H1 (cell line): ENCODE results near the gene MOGAT3.

ENCODE experiments used
- BCL11A ChIP-seq, 2 experiments: IDR thresholded peaks; one replicate each; pipeline ENCODE4 v1.6.1; 2011; ENCODE audit warnings: low read depth in 2 of 2, low read length in 2 of 2, mild to moderate bottlenecking in 2 of 2
- CTBP2 ChIP-seq: IDR thresholded peaks from 2 replicates; pipeline ENCODE4 v1.7.0; 2011; ENCODE audit warnings: borderline replicate concordance, mild to moderate bottlenecking, moderate library complexity, mixed read lengths, low read length; ENCODE audit not compliant: insufficient read depth, insufficient read length
- CTCF ChIP-seq, 3 experiments: IDR thresholded peaks; 1 replicate in 2 of 3; 2 replicates in 1 of 3; pipeline versions ENCODE4 v1.5.1 to v1.6.1; 2011; ENCODE audit warnings: low read length in 3 of 3, mild to moderate bottlenecking in 3 of 3, inconsistent platforms in 2 of 3, low read depth in 1 of 3, moderate library complexity in 1 of 3; ENCODE audit not compliant: insufficient read depth in 1 of 3; ENCODE audit errors: control extremely low read depth in 1 of 3
- E2F6 ChIP-seq: IDR thresholded peaks from 2 replicates; pipeline ENCODE4 v1.6.1; 2012; ENCODE audit warnings: inconsistent platforms
- EGR1 ChIP-seq: IDR thresholded peaks from 2 replicates; pipeline ENCODE4 v1.6.1; 2011; ENCODE audit warnings: low read depth, low read length, borderline replicate concordance
- EP300 ChIP-seq, 2 experiments: IDR thresholded peaks; 1 replicate in 1 of 2; 2 replicates in 1 of 2; pipeline ENCODE4 v1.6.1; 2011 to 2012; ENCODE audit warnings: low read depth in 2 of 2, low read length in 2 of 2, mild to moderate bottlenecking in 2 of 2, borderline replicate concordance in 1 of 2, inconsistent platforms in 1 of 2, moderate library complexity in 1 of 2
- EZH2 ChIP-seq: fragments of 200-600 bp; sonication (generic); IDR thresholded peaks from 2 replicates; pipeline ENCODE4 v1.7.1; 2012; ENCODE audit warnings: low read depth, mild to moderate bottlenecking, moderate library complexity, low read length, inconsistent platforms; ENCODE audit not compliant: severe bottlenecking
- HDAC2 ChIP-seq, 2 experiments: fragments of 300-600 bp in 1 of 2; sonication (generic) in 1 of 2; IDR thresholded peaks; 2 replicates each; pipeline ENCODE4 v1.6.1; 2011 to 2012; ENCODE audit warnings: low read depth in 2 of 2, low read length in 2 of 2, mild to moderate bottlenecking in 2 of 2, moderate library complexity in 2 of 2, borderline replicate concordance in 1 of 2, inconsistent platforms in 1 of 2
- JUN ChIP-seq: IDR thresholded peaks from 2 replicates; pipeline ENCODE4 v1.6.1; 2011; ENCODE audit warnings: low read depth, mild to moderate bottlenecking, improper control_type of control experiment, low read length
- JUND ChIP-seq: IDR thresholded peaks from 2 replicates; pipeline ENCODE4 v1.6.1; 2011; ENCODE audit warnings: mild to moderate bottlenecking, improper control_type of control experiment, low read length
- POLR2AphosphoS5 ChIP-seq: IDR thresholded peaks from 2 replicates; pipeline ENCODE4 v1.6.1; 2011; ENCODE audit warnings: low read depth, low read length
- RAD21 ChIP-seq, 2 experiments: IDR thresholded peaks in 1 of 2; conservative IDR thresholded peaks in 1 of 2; 2 replicates each; pipeline ENCODE4 v1.6.1; 2011; ENCODE audit warnings: low read depth in 2 of 2, low read length in 2 of 2, improper control_type of control experiment in 1 of 2, inconsistent platforms in 1 of 2, mild to moderate bottlenecking in 1 of 2, moderate library complexity in 1 of 2
- SIN3A ChIP-seq, 2 experiments: IDR thresholded peaks in 1 of 2; conservative IDR thresholded peaks in 1 of 2; 2 replicates each; pipeline ENCODE4 v1.6.1; 2011 to 2012; ENCODE audit warnings: low read length in 2 of 2, improper control_type of control experiment in 1 of 2, low read depth in 1 of 2, mild to moderate bottlenecking in 1 of 2

- TF ChIP-seq EGR1 (no peak), HDAC2 (IDR thresholded peaks at IDR 0.05; ENCODE audit: borderline replicate concordance in 1 of 2, low read depth in 2 of 2, low read length in 2 of 2) (no peak), E2F6 (no peak), CTCF (IDR thresholded peaks at IDR 0.05; ENCODE audit: control extremely low read depth in 1 of 3, insufficient read depth in 1 of 3, low read depth in 1 of 3, low read length in 3 of 3) (no peak), CTBP2 (no peak), EP300 (IDR thresholded peaks at IDR 0.05; ENCODE audit: borderline replicate concordance in 1 of 2, low read depth in 2 of 2, low read length in 2 of 2) (no peak), POLR2AphosphoS5 (no peak), EZH2 (no peak), SIN3A (conservative IDR thresholded peaks at IDR 0.05 in 1 of 2, IDR thresholded peaks at IDR 0.05 in 1 of 2; ENCODE audit: low read depth in 1 of 2, low read length in 2 of 2) (no peak), JUN (no peak), BCL11A (IDR thresholded peaks at IDR 0.05; ENCODE audit: low read depth in 2 of 2, low read length in 2 of 2) (no peak), JUND (no peak), RAD21 (IDR thresholded peaks at IDR 0.05 in 1 of 2, conservative IDR thresholded peaks at IDR 0.05 in 1 of 2; ENCODE audit: low read depth in 2 of 2, low read length in 2 of 2) (no peak)
Measured at GRCh38 chr7:101186844-101187428, 13.9 kb downstream of the MOGAT3 start.
